CD1c-positive myeloid dendritic cell (primary cell): Measurements from ENCODE around the gene TUBGCP2.

Experiments used
- DNase-seq: peaks from one replicate; pipeline ENCODE4 v3.0.0-alpha.2; 2016; ENCODE audit errors: extremely low spot score

Gene TUBGCP2

DNA sequence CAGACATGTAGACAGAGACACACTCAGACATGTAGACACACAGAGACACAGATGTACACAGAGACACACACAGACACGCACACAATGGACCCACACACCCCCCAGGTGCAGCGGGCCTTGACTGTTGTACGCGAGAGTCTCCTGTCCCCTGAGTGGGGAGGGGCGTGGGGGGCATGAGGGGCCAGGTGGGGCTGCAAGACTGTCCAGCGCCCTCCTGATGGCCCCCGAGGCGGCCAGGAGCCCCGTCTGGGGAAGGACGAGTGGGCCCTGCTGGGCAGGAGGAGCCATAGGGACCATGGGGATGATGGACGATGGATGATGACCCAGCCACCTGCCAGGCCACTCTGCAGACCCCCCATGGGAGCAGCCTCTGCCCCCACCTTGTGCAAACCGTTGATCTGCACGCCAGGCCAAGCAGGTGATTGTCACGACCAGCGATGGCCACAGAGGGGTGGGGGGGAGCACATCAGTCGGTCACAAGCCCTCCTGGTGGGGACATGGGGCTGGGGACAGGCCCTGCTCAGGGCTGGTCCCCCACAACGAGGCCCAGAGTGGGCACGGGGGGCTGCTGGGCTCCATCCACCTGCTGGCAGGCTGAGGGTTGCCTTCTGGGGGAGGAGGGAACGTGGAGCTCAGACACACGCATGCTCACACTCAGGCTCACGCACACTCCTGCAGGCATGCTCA is 59.4 kb downstream of the TUBGCP2 start:
- no peak for DNase-seq

DNA sequence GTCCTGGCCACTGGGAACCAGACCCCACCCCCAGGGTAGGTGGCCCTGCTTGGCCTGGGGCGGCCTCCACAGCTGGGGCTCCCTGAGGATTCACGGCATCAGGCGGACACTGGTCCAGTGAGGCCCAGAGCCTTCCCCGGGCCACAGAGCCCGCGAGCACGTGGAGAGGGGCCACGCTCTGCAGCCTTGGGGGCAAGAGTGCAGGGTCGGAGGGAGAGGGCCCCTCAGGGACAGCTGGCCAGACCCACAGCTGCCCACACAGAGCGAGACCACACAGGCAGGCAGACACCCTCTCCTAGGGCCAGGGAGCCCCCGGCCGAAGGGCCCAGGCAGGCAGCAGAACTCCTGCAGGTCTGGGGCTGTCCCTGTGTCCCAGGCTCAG is 60.3 kb downstream of the TUBGCP2 start:
- no peak for DNase-seq

DNA sequence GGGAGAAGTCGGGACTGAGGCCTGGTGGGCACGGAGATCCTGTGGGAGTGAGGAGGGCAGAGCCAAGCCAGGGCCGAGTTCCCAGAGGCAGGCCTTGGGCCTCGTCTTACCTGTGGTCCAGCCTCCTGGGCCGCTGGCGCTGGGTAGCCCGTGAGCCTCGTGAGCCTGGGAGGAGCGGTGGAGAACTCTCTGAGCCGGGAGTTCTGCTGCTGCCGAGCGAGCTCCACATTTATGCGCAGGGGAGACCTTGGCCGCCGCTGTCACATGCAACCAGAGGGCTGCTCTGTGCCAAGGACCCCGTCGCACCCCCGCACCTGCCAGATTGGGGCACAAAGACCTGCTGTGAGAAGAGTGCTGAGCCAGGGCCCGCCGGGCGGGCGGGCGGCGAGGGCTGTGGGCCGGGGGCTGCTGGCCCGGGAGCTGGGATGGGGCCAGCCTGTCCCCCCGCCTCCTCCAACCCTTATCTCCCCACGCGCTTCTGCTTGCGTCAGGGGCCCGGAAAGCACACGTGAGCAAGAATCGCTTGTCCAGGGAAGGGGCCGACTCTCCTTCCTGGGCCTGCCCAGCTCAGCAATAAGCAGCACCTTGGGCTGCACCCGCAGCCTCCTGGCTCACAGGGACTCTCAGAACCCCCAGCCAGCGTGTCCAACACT is 60.9 kb downstream of the TUBGCP2 start:
- DNase-seq, result no peak

DNA sequence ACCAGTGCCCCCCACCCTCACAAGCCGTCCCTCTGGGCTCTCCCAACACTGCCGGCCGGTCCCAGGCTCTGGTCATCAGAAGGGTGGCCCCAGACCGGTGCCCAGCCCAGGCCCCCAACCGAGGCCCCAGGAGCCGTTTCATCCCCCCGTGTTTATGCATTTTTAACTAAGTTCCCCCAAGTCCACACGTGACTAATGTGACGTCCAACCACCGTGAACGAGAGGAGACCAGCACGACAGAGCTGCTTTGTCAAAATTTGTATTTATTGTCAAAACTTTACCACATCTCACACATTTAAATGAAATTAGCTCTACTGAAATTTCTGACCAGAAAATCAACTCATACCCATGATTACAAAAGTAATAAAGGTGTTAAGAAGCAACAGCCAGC is 62.4 kb downstream of the TUBGCP2 start:
- DNase-seq, result no peak

DNA sequence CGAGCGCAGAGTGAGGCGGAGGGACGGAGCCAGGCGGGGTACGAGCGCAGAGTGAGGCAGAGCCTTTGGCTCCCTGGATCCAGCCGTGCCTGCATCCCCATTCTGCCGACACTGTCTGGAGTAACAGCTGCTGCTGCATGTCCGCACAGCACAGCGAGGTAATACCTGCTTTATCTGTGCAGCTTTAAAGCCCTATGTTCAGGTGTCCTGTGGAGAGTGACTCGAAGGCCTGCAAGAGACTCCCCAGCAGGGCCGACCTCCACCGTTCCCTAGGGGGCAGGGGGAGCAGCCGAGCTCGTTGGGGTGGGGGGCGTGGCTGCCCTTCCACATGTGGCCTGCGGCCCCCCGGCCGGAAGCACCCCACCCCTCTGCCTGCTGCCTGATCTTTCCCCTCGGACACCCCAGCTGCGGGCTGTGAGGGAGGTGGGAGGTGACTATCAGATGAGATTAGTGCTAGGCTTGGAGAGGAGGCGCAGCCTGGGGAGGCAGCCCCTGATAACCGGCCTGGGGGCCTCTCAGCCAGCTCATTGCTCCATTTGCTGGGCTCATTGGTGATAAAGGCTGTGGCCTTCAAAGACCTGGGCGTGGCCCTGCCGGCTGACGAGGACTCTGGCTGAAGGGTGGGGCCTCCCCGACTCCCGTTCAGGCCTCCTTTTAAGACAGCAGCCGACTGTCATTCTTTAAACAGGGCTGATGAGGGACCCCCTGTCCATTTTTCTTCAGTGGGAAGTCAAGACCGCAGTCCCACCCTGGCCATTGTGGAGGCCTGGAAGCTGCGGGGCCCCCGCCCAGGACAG is 63.0 kb downstream of the TUBGCP2 start:
- no peak for DNase-seq

DNA sequence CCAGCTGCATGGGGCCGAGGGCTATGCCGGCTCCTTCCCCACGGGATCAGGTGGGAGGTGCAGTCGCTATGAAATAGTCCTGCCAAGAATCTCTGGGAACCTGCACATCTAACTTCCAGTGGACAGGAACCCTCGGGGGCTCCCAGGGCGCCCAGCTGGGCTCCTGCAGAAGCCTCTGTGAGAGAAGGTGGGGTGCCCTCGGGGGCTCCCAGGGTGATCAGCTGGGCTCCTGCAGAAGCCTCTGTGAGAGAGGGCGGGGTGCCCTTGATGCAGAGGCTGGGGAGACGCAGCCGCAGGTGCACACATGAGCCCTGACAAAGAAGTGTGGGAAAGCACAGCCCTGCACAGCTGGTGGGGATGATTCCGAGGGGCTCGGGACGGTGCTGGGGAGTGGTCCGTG is 65.1 kb downstream of the TUBGCP2 start:
- no peak for DNase-seq

DNA sequence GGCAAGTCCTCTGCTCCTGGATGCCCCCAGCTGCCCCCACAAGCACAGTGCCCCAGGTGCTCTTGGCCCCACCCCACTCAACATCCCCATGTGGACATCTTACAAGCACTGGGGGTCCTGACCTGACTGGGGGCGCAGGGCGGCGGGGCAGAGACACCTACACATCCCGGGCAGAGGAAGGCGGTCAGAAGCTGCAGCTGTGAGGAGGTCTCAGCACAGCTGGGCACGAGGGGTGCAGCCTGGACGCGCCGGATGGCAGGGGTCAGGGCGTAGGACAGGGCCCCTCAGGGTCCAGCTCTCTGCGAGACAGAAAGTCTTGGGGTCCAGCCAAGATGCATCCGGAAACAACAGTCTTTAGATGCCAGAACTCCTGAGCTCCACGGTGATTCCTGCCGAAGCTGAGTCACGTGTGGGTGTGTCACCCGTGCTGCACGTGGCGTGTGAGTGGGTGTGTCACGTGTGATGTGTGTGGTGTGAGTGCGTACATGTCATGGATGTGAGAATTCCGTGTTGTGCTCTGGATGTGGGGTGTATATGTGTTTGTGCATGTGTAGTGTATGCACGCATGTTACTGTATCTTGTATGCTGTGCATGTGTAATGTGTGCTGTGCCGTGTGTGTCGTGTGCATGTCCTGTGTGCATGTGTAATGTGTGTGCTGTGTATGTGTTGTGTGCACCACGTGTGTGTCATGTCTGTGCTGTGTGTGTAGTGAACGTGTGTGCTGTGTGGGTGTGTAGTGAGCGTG is 65.9 kb downstream of the TUBGCP2 start:
- DNase-seq, result peak; percentile 11

DNA sequence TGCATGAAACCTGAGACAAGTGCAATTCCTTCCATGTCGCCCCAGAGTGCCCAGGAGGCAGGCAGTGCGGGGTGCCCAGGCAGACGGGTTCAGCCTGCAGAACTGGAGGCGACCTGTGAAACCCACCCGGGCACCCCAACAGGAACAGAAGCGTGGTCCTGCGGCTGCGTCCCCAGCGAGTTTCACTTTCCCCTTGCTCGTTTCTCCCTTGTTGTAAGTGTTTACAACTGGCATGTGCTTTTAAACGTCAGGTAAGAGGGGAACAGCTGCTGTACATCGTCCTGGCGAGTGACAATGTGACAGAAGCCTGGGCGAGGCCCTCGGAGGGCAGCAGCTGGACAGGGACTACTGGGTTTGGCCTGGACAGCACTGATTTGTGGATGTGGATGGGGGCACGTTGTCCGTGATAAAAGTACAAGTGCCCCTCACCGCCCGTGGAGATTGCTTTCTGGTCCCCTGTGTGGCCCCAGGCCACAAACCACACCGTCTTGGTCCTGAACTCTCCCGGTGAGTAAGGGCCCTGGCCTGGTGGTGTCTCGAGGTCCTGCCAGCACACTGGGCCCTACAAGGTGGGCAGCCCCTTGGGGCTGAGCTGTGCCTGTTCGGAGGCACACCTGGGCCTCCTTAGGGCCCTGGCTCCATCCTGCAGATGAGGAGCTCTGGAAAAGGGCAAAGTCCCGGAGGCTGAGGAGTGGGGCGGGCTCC is 67.0 kb downstream of the TUBGCP2 start:
- DNase-seq, result peak; percentile 15

DNA sequence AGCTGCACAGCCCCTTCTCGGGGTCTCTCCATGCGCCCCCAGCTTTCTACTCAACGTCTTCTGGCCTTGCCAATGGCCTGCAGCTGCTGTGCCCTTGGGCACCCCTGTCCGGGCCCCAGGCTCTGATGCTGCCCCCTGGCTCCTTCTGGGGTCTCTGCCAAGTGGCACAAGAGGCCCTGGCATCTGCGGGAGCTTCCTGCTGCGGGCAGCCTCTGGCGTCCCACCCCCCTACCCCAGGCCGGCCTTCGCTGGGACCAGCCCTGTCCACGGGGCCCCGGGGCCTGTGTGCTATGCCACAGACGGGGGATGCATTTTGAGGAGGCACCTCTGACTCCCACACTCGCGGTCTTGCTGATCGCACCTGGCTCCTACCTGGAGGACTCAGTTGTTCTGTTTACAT is 68.7 kb downstream of the TUBGCP2 start:
- DNase-seq, result no peak

DNA sequence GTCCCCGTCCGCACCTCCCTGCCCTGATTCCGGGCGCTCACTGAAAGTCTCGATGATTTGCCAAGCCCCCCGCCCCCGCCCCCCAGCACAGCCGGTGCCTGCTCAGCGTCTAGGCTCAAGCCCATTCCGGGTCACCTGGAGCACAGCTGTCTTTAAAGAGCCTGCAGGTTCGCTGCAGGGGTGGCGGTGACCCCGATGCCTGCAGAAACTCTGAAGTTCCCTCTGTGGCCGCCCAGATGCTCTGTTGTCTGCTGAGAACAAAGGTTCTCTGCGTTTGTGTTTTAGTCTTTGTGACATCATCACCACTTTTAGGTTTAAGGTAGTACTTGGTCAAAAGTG is 70.2 kb downstream of the TUBGCP2 start:
- no peak for DNase-seq

DNA sequence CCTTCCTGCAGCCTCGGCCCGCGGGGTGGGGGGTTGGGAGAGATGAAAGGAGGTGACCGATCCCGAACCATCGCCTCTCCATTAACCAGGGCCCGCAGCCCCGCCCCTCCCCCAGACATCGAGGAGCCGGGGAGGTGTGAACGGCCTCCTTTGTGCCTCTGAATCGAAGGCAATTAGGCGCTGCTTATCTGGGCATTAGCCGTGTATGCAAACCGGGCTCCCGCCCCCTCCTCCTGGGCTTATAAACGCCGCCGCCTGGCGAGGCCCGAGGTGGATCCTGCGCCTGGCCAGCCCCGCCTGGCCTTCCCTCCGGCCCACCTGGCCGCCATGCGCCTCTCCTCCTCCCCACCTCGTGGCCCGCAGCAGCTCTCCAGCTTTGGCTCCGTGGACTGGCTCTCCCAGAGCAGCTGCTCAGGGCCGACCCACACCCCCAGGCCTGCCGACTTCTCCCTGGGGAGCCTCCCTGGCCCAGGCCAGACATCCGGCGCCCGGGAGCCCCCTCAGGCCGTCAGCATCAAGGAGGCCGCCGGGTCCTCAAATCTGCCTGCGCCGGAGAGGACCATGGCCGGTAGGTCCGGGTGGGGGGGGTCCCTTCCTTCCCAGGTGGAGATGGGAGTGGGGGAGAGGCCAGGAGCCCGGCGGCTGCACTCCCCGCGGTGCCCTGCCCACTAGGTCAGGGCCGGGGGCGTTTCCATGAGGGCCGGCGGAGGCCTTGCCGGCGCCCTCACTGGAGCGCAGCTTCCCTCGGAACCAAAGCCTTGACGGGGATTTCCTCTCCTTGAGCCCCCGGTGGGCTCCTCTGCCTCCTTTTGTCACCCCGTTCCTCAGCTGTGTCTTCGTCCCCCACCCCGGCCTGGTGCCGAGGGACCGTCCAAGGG is 70.8 kb downstream of the TUBGCP2 start, which contains the start of gene VENTX:
TSS of gene VENTX (plus strand) at position 268 of the 878 bp plus-strand sequence. CDS start at position 328, 60 bp downstream.
- DNase-seq, result no peak

DNA sequence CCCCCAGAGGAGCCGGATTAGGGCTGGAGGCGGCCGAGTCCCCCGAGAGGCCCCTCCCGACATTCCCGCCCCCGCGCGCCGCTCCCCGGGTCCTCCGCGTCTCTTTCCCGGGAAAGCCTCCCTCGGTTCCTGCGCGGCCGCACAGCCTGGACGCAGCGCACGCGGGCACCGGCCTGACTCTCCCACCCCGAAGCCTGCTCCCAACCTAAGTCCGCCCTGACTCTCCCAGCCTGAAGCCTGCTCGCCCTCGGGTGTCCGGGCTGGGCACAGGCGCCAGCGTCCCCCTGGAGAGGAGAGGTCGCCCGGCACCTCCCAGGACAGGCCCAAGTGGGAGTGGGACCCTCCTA is 71.5 kb downstream of the TUBGCP2 start:
- DNase-seq, result no peak

DNA sequence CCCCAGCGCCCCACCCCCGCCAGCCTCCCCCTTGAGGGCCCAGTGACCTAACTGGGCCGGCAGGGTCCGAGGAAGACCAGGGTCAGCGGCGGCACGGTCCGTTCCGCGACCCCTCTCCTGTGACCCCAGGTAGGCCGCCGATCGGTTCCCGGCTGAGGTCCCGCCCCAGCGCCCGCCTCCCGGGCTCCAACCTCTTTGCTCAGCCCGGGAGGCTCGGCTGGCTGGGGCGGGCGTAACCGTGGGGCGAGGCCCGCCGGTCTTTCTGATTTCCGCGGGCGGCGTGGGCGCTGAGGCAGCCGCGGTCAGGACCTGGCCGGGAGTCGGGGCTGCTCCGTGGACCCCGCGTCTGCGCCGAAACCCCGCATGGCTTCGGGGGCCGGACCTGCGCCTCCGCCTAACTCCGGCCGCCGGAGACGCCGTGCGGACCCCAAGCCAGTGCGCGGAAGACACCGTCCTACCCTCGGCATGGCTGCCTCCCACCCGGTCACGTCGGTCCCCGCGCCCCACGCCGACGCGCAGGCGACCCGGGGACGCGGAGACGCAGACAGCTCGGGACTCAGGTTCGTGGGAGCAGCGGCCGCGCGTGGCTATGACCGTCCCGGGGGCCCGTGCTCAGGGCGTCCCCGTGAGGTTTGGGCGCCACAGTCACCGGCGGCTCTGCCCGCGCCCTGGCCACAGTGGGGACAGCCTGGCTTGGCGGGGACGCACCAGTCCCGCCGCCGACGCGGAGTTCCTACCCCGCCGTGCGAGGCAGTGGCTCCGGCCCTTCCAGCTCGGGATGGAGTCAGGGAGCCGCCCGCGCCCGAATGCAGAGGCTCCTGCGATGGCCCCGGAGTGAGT is 72.1 kb downstream of the TUBGCP2 start:
- peak; percentile 35 for DNase-seq

DNA sequence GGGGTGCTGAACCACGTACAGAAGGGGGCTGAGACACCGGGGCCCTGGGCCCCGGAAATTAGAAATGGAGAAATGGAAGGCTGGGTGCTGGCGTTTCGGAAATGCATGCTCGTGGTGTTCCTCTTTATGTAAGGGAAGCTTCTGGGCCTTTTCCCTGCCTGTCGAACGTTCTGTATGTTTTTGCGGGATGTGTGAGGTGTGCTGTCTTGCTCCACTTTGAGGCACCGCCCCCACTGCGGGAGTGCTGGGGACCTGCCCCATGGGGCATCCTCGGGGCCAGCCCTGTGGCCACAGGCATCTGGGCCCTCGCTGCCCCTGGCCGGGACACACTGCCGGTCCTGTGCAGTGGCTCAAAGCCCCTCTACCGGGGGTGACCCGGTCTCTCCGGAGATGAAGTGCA is 72.7 kb downstream of the TUBGCP2 start:
- peak; percentile 62 for DNase-seq

DNA sequence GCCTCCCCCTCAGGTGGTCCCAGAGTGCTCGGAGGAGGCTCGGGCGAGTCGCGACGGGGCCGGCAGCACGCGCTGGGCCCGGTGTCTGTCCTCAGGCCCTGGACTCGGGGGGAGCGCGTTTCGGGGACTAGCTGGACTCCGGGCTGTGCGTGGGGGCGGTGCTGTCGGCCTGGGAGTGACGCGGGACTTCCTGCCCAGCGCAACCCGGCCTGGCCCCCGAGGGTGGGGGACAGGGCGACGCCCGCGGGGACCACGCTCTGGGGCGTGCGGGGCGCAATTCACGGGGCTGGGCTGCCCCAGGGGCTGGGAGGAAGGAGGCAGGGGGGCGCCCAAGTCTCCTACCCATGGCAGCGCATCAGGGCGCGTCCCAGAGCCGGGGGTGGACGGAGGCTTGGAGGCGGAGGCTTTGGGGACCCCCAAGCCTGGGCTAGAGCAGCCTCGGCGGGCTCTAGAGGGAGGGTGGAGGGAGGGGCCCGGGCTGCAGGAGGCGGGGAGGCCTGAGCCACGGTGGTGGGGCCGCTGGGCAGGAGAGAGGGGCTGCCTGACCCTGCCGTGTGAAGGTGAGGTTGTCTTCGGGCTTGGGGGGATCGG is 73.3 kb downstream of the TUBGCP2 start:
- peak; percentile 34 for DNase-seq

DNA sequence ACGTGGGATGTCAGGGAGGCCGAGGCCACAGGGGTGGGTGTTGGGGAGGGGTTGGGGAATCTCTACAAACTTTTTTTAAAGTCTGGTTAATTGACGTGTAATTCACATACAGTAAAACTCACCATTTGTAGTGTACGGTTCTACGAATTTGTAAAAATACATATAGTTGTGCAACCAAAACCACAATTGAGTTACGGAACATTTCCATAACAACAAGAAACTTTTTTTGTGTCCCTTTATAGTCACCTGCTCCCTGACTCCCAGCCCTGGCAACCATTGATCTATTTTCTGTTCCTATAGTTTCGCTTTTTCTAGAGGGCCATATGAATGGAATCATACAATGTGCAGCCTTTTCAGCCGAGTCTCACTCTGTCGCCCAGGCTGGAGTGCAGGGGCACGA is 73.9 kb downstream of the TUBGCP2 start:
- DNase-seq, result peak; percentile 59

DNA sequence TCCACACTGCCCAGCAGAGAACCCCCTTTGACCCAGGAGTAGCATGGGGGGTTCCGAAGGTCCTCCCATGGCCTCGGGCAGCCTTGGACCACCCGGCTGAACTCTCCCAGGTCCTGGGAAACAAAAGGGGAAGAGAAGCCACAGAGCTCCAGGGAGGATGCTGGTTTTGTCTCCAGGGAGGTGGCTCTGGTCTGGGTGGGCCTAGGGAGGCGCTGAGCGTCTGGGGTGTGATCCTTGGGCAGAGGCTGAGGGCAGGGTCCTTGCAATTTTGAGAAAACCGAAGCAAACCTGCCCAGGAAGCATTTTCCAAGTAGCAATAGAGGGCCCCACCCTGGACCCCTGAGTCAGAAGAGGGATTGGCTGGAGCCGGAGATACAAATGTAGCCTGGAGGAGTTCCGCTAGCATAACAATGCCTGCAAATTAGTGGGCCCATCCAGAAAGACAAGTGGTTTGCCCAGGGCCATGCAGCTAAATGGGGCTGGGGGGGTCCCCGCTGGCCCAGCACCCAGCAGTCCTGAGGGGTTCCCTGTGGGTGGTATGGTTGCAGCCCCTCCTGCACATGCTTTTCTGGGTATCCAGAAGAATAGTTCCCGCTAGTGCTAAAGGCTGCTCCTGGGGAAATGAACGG is 76.6 kb downstream of the TUBGCP2 start:
- no peak for DNase-seq

DNA sequence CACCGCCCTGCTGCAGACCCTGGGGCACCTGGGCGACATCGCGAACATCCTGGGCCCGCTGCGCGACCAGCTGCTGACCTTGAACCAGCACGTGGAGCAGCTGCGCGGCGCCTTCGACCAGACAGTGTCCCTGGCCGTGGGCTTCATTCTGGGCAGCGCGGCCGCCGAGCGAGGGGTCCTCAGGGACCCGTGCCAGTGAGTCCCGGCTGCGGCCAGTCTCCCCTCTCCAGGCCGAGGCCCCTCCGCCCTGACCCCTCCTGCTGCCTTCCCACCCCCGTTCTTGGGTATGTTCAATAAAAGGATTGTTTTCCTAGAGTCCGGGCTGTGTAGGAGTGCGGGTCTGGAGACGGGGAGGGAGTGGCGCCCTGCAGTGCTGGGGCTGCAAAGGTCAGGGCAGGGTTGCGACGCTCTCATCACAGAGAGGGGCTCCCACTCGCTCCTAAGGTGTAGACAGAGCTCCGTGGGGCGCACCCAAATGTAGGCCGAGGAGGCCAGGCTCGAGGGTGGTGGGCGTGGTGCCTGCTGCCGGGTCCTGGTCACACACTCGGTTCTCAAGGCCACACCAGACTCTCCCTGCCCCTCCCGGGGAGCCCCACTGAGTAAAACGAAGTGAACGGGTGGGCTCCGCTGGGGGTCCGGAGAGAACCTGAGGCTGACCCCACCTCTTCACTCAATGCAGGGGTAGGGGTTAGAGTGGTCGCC is 77.3 kb downstream of the TUBGCP2 start:
- no peak for DNase-seq
